Fibroblast of skin of right biceps (primary cell): ENCODE results near the gene PRKN.

Experiments used
- DNase-seq: peaks from one replicate; pipeline ENCODE4 v3.0.0-alpha.2; 2013

PRKN gene

DNA sequence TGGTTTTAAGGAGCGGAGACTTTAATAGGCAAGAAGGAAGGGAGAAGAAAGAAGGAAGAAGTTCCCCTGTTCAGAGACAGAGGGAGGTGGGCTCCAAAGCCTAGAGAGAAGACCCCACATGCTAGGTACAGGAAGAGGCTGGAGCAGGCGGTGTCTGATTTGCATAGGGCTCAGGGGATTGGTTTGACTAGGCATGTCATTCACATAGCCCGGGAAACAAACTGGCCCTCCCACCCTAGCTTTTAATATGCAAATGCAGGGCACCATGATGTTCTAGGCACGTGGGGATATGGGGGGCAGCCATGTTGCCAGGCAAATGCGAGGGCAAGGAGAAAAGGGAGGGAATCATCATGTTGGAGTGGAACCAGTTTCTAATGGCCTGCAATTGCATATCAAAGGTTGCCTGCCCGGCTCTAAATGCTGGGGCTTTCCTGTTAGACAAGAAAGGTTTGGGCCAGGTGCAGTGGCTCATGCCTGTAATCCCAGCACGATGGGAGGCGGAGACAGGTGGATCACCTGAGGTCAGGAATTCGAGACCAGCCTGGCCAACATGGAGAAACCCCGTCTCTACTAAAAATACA is 1419.4 kb downstream of the PRKN start:
- no peak for DNase-seq

DNA sequence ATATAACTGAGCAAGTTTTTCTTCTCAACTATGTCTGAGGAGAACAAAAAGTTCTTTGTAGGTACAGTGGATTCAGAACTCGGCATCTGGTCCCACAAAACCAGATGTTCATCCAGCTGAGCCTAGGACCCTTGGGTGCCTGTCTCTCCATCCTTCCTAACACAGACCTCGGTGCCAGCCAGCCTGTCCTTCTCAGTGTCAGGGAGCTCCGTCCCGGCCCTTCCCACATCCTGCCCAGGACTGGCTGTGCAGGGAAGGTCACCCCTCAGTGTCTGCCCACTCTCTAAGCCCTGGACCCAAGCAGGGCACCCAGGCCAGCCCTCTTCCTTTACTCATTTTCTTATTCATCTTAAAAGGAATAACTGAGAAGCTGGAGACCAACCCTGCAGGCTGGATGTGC is 1421.7 kb downstream of the PRKN start:
- DNase-seq: no peak

DNA sequence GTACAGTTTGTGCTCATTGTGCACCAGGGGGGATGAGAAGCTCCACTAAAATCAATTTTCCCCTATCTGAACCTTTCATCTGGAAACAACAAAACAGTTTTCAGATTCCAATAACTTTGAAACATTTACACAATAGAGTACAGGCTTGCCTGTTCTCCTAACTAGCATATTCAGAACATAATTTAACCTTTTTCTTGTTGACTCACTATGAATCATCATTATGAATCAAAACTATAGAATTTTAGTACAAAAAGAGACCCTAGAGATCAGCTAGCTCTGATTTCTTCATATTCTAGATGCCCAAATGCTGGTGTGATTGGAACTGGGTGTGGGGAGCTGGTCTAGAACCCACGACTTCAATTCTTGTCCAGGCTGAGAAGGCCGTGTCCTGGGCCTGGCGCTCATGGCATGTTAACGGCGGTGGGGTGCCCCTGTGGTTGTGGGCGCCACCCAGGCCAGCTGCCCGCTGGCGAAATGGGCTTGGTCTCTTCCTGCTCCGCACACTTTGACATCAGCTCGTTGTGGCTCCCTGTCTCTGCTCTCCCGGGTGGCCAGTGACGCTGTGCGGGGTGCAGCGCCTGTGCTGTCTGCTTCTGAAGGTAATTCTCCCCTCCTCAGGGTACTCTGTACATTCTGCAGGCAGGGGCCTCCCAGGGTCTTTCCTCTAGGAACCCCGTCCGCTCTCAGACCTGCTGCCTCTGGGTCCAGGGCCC is 1423.8 kb downstream of the PRKN start:
- peak; percentile 56 for DNase-seq

- no peak for DNase-seq
These were observed 1424.6 kb downstream of the PRKN start for GRCh38 chr6:161302949-161303348.

DNA sequence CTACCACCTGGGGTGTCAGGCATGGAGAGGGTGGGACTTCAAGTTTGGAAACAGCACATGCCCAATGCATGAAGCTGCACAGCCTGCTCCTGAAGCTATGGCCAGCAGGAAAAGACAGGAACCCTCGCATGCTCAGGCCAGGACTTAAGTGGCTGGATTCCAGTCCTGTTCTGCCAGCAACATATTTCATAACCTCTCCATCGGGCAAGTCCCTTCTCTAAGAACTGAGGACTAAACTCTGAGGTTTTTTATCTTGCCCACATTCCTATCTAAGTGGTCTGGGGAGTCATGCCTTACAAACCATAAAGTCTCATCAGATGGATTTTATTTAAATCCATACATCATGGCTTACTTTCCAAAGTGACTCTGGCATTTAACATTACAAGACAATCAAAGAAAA is 1426.2 kb downstream of the PRKN start:
- DNase-seq: peak; percentile 70

- no peak for DNase-seq
These were observed 1426.7 kb downstream of the PRKN start for GRCh38 chr6:161300823-161301222.

DNA sequence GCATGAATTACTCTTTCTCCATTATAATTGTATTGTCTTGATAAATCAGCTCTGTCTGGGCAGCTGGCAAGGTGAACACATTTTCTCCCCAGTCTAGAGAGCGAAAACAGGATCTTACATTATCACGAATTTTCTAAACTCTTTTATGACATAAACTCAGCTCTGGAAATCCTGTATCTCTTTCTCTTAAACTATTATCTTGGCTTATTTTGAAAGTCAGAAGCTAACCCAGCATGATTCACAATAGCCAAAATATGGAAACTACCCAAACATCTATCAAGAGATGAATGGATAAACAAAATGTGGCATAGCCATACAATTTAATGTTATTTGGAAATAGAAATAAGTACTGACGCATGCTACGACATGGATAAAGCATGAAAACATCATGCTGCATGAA is 1427.8 kb downstream of the PRKN start:
- DNase-seq: no peak
